GM12878 (cell line): ENCODE results near the gene FANCI. TPM values are rescaled to one million over a fixed set of nuclear protein-coding genes. Genes with fewer than 3 reads are reported as not detected.

Experiments
- BMI1 ChIP-seq: fragments of 450-650 bp; IDR thresholded peaks from 2 replicates; pipeline ENCODE4 v1.6.1; 2016; ENCODE audit warnings: mild to moderate bottlenecking, moderate library complexity, borderline replicate concordance
- MXI1 ChIP-seq: fragments of 150-350 bp; IDR thresholded peaks from 2 replicates; pipeline ENCODE4 v1.6.1; 2011; ENCODE audit warnings: low read depth, mild to moderate bottlenecking, inconsistent platforms, low read length, improper control_type of control experiment
- RAD51 ChIP-seq: fragments of 450-650 bp; IDR thresholded peaks from 2 replicates; pipeline ENCODE4 v1.6.1; 2016; ENCODE audit warnings: moderate library complexity, mild to moderate bottlenecking, inconsistent platforms
- ZSCAN29 ChIP-seq: fragments of 450-650 bp; IDR thresholded peaks from 2 replicates; pipeline ENCODE4 v1.6.1; 2017; ENCODE audit warnings: mild to moderate bottlenecking, moderate library complexity
- polyA plus RNA-seq, 11 experiments: library from polyadenylated mRNA; depleted of rRNA in 4 of 11; unstranded in 6 of 11; stranded (reverse) in 5 of 11; fragments of >200 nt; fragmentation: Nextera tagmentation in 4 of 11; fragmentation: Illumina TruSeq in 1 of 11; extraction: Ambion mirVana in 4 of 11; extraction: Trizol in 1 of 11; gene quantifications; 1 replicate in 1 of 11; 2 replicates in 10 of 11; pipeline versions ENCODE4 v1.2.1 to v1.2.3, GENCODE V29; 2011 to 2016; ENCODE audit warnings: inconsistent platforms in 2 of 11, missing spikeins in 2 of 11, low read depth in 1 of 11
- total RNA-seq, 4 experiments: library from RNA; depleted of rRNA in 3 of 4; stranded (reverse); fragments of >200 nt in 3 of 4; fragmentation: Illumina TruSeq in 1 of 4; extraction: Trizol in 1 of 4; gene quantifications; 2 replicates each; pipeline versions ENCODE4 v1.2.1 to v1.2.3, GENCODE V29; 2013 to 2021
- TF ChIP-seq, protein P1 (sequence below): fragments of 450-650 bp; IDR thresholded peaks from 2 replicates; pipeline ENCODE4 v1.6.1; 2018; ENCODE audit warnings: mild to moderate bottlenecking, low read depth, moderate library complexity; ENCODE audit not compliant: partially characterized antibody
- TF ChIP-seq, protein P2 (sequence below): fragments of 450-650 bp; IDR thresholded peaks from 2 replicates; pipeline ENCODE4 v1.6.1; 2017; ENCODE audit warnings: borderline replicate concordance
- TF ChIP-seq, protein P3 (sequence below): fragments of 450-650 bp; IDR thresholded peaks from 2 replicates; pipeline ENCODE4 v1.6.1; 2018; ENCODE audit warnings: borderline replicate concordance, mild to moderate bottlenecking; ENCODE audit not compliant: partially characterized antibody
- TF ChIP-seq, protein P4 (sequence below): fragments of 450-650 bp; conservative IDR thresholded peaks from 2 replicates; pipeline ENCODE4 v1.6.1; 2017; ENCODE audit warnings: mild to moderate bottlenecking, moderate library complexity
- TF ChIP-seq, protein P5 (sequence below): IDR thresholded peaks from 2 replicates; pipeline ENCODE4 v1.6.1; 2011; ENCODE audit warnings: borderline replicate concordance, low read depth, mild to moderate bottlenecking, moderate library complexity, mixed read lengths, low read length; ENCODE audit not compliant: insufficient read depth; ENCODE audit errors: extremely low read length

The FANCI gene
- total and polyA plus RNA-seq, 10 of the 15 experiments (the other 5 are each of a cell fraction or from before 2014, with no cell fraction given): 38.1 to 129 (median 82.4) TPM

DNA sequence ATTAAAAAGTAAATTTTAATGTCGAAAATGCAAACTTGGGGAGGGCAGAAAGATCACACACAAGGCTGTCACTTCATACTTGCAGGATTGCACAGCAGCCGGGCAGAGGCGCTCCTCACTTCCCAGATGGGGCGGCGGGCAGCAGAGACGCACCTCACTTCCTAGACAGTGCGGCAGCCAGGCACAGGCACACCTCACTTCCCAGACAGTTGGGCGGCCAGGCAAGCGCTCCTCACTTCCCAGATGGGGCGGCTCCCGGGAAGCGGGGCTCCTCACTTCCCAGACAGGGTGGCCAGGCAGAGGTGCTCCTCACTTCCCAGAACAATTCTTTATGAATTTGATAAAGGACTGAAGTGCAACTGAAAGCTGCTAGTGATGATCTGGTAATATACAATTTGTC is 43.6 kb upstream of the FANCI start (continued):
- TF ChIP-seq, protein P1, sequence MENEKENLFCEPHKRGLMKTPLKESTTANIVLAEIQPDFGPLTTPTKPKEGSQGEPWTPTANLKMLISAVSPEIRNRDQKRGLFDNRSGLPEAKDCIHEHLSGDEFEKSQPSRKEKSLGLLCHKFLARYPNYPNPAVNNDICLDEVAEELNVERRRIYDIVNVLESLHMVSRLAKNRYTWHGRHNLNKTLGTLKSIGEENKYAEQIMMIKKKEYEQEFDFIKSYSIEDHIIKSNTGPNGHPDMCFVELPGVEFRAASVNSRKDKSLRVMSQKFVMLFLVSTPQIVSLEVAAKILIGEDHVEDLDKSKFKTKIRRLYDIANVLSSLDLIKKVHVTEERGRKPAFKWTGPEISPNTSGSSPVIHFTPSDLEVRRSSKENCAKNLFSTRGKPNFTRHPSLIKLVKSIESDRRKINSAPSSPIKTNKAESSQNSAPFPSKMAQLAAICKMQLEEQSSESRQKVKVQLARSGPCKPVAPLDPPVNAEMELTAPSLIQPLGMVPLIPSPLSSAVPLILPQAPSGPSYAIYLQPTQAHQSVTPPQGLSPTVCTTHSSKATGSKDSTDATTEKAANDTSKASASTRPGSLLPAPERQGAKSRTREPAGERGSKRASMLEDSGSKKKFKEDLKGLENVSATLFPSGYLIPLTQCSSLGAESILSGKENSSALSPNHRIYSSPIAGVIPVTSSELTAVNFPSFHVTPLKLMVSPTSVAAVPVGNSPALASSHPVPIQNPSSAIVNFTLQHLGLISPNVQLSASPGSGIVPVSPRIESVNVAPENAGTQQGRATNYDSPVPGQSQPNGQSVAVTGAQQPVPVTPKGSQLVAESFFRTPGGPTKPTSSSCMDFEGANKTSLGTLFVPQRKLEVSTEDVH: no peak
- TF ChIP-seq MXI1: no peak
- no peak for TF ChIP-seq BMI1
- TF ChIP-seq, protein P2, sequence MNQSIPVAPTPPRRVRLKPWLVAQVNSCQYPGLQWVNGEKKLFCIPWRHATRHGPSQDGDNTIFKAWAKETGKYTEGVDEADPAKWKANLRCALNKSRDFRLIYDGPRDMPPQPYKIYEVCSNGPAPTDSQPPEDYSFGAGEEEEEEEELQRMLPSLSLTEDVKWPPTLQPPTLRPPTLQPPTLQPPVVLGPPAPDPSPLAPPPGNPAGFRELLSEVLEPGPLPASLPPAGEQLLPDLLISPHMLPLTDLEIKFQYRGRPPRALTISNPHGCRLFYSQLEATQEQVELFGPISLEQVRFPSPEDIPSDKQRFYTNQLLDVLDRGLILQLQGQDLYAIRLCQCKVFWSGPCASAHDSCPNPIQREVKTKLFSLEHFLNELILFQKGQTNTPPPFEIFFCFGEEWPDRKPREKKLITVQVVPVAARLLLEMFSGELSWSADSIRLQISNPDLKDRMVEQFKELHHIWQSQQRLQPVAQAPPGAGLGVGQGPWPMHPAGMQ: no peak
- TF ChIP-seq RAD51: no peak
- no peak for TF ChIP-seq ZSCAN29
- TF ChIP-seq, protein P3, sequence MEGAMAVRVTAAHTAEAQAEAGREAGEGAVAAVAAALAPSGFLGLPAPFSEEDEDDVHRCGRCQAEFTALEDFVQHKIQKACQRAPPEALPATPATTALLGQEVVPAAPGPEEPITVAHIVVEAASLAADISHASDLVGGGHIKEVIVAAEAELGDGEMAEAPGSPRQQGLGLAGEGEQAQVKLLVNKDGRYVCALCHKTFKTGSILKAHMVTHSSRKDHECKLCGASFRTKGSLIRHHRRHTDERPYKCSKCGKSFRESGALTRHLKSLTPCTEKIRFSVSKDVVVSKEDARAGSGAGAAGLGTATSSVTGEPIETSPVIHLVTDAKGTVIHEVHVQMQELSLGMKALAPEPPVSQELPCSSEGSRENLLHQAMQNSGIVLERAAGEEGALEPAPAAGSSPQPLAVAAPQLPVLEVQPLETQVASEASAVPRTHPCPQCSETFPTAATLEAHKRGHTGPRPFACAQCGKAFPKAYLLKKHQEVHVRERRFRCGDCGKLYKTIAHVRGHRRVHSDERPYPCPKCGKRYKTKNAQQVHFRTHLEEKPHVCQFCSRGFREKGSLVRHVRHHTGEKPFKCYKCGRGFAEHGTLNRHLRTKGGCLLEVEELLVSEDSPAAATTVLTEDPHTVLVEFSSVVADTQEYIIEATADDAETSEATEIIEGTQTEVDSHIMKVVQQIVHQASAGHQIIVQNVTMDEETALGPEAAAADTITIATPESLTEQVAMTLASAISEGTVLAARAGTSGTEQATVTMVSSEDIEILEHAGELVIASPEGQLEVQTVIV: no peak
- TF ChIP-seq, protein P4, sequence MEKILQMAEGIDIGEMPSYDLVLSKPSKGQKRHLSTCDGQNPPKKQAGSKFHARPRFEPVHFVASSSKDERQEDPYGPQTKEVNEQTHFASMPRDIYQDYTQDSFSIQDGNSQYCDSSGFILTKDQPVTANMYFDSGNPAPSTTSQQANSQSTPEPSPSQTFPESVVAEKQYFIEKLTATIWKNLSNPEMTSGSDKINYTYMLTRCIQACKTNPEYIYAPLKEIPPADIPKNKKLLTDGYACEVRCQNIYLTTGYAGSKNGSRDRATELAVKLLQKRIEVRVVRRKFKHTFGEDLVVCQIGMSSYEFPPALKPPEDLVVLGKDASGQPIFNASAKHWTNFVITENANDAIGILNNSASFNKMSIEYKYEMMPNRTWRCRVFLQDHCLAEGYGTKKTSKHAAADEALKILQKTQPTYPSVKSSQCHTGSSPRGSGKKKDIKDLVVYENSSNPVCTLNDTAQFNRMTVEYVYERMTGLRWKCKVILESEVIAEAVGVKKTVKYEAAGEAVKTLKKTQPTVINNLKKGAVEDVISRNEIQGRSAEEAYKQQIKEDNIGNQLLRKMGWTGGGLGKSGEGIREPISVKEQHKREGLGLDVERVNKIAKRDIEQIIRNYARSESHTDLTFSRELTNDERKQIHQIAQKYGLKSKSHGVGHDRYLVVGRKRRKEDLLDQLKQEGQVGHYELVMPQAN: no peak
- TF ChIP-seq, protein P5, sequence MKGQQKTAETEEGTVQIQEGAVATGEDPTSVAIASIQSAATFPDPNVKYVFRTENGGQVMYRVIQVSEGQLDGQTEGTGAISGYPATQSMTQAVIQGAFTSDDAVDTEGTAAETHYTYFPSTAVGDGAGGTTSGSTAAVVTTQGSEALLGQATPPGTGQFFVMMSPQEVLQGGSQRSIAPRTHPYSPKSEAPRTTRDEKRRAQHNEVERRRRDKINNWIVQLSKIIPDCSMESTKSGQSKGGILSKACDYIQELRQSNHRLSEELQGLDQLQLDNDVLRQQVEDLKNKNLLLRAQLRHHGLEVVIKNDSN: no peak
